ENCODE data around the gene MAP2K5. TPM values are rescaled to one million over a fixed set of nuclear protein-coding genes. Genes with fewer than 3 reads are reported as not detected.

Gene MAP2K5
- total RNA-seq, 1 donor from 2014 or later = 8.0 TPM

GRCh38 chr15:67835297-67836133 is 293.0 kb downstream of the MAP2K5 start:
- H3K27me3 ChIP-seq (ENCODE audit: control insufficient read depth, insufficient read depth, low read length) = peaks cover 75% of the 10 kb centered on the region

GRCh38 chr15:67836134-67836455 is 293.6 kb downstream of the MAP2K5 start:
- peaks cover 70% of the 10 kb centered on the region for H3K27me3 ChIP-seq (ENCODE audit: control insufficient read depth, insufficient read depth, low read length)
- no peak for TF ChIP-seq CTCF (IDR thresholded peaks at IDR 0.05; ENCODE audit: insufficient read depth, low read length, poor library complexity, severe bottlenecking)
- no peak for DNase-seq (ENCODE audit: low read depth)

More at GRCh38 chr15:67835297-67836133, 293.0 kb downstream of the MAP2K5 start:
- Histone ChIP-seq H3K36me3 (ENCODE audit: control insufficient read depth, insufficient read depth, low read length) (no peaks in the 10 kb centered on the region), H3K4me3 (ENCODE audit: low read depth, low read length) (no peak overlapping the region)
- no peak for DNase-seq (ENCODE audit: low read depth)
- no peak for TF ChIP-seq CTCF (IDR thresholded peaks at IDR 0.05; ENCODE audit: insufficient read depth, low read length, poor library complexity, severe bottlenecking)

GRCh38 chr15:67836477-67836876 is 294.0 kb downstream of the MAP2K5 start:
- H3K27me3 ChIP-seq (ENCODE audit: control insufficient read depth, insufficient read depth, low read length) = peaks cover 66% of the 10 kb centered on the region
- H3K36me3 ChIP-seq (ENCODE audit: control insufficient read depth, insufficient read depth, low read length) = no peaks in the 10 kb centered on the region
- TF ChIP-seq CTCF (IDR thresholded peaks at IDR 0.05; ENCODE audit: insufficient read depth, low read length, poor library complexity, severe bottlenecking) = peak; percentile 66
- H3K4me3 ChIP-seq (ENCODE audit: low read depth, low read length) = no peak overlapping the region
- DNase-seq (ENCODE audit: low read depth) = no peak

More at GRCh38 chr15:67836134-67836455, 293.6 kb downstream of the MAP2K5 start:
- Histone ChIP-seq H3K36me3 (ENCODE audit: control insufficient read depth, insufficient read depth, low read length) (no peaks in the 10 kb centered on the region), H3K4me3 (ENCODE audit: low read depth, low read length) (peak overlapping the region; percentile 2)

GRCh38 chr15:67836955-67837354 is 294.5 kb downstream of the MAP2K5 start:
- Histone ChIP-seq H3K36me3 (ENCODE audit: control insufficient read depth, insufficient read depth, low read length) (no peaks in the 10 kb centered on the region), H3K4me3 (ENCODE audit: low read depth, low read length) (no peak overlapping the region), H3K27me3 (ENCODE audit: control insufficient read depth, insufficient read depth, low read length) (peaks cover 61% of the 10 kb centered on the region)
- TF ChIP-seq CTCF (IDR thresholded peaks at IDR 0.05; ENCODE audit: insufficient read depth, low read length, poor library complexity, severe bottlenecking) = no peak
- no peak for DNase-seq (ENCODE audit: low read depth)

GRCh38 chr15:67838789-67839332 is 296.4 kb downstream of the MAP2K5 start:
- peak; percentile 15 for TF ChIP-seq CTCF (IDR thresholded peaks at IDR 0.05; ENCODE audit: insufficient read depth, low read length, poor library complexity, severe bottlenecking)
- no peaks in the 10 kb centered on the region for H3K36me3 ChIP-seq (ENCODE audit: control insufficient read depth, insufficient read depth, low read length)
- H3K27me3 ChIP-seq (ENCODE audit: control insufficient read depth, insufficient read depth, low read length) = peaks cover 42% of the 10 kb centered on the region
- DNase-seq (ENCODE audit: low read depth) = no peak
- no peak overlapping the region for H3K4me3 ChIP-seq (ENCODE audit: low read depth, low read length)

All from kidney epithelial cell (primary cell).